Activated T-helper 1 cell treated with Interleukin-2 at 50 U/mL for 16 hours (primary cell): ENCODE results near the gene CARNS1.
"Not testable (repeated sequence)": the region's sequence is repeated elsewhere in the genome, so short reads cannot be mapped to it uniquely, and the experiment has no call there.

ENCODE experiments used
- DNase-seq: peaks from one replicate; pipeline ENCODE4 v3.0.0-alpha.2; 2020; ENCODE audit warnings: low read depth

The CARNS1 gene

GRCh38 chr11:67465530-67465929, 50.1 kb downstream of the CARNS1 start:
- not testable (repeated sequence) for DNase-seq

GRCh38 chr11:67466367-67466766, 50.9 kb downstream of the CARNS1 start:
- no peak for DNase-seq

- no peak for DNase-seq
Observed at GRCh38 chr11:67466962-67467771, 51.7 kb downstream of the CARNS1 start.

- no peak for DNase-seq
Observed at GRCh38 chr11:67468056-67468455, 52.6 kb downstream of the CARNS1 start.

- no peak for DNase-seq
Observed at GRCh38 chr11:67468456-67468758, 52.9 kb downstream of the CARNS1 start.

- peak; percentile 91 for DNase-seq
Observed at GRCh38 chr11:67468759-67469507, 53.5 kb downstream of the CARNS1 start, which contains the start of gene TMEM134. TMEM134 (minus strand) TSS chr11:67469251; CDS start chr11:67469192, 59 bp downstream.

- no peak for DNase-seq
Observed at GRCh38 chr11:67469508-67469811, 54.0 kb downstream of the CARNS1 start.

GRCh38 chr11:67470337-67471002, 55.0 kb downstream of the CARNS1 start:
- DNase-seq: no peak

GRCh38 chr11:67472882-67473281, 57.4 kb downstream of the CARNS1 start:
- DNase-seq: no peak
